Thyroid gland (tissue), 4 donors: ENCODE data around the gene NEK5. TPM values are rescaled to one million over a fixed set of nuclear protein-coding genes. Genes with fewer than 3 reads are reported as not detected.

ENCODE experiments used
- DNase-seq, 2 donors: peaks; one replicate each; pipeline ENCODE4 v3.0.0-alpha.2; 2019
- H3K27ac ChIP-seq, 3 donors: fragments of 200-600 bp; sonication (generic); 1 replicate in 2 of 3; 2 replicates in 1 of 3; pipeline ENCODE4 v1.5.1; 2016 to 2019; ENCODE audit warnings: mild to moderate bottlenecking in 1 of 3, moderate library complexity in 1 of 3
- H3K27me3 ChIP-seq: fragments of 200-600 bp; sonication (generic); one replicate; pipeline ENCODE4 v1.5.1; 2019
- H3K36me3 ChIP-seq, 2 donors: fragments of 200-600 bp; sonication (generic); one replicate each; pipeline ENCODE4 v1.5.1; 2016 to 2019
- H3K4me1 ChIP-seq, 2 donors: fragments of 200-600 bp; sonication (generic); one replicate each; pipeline ENCODE4 v1.5.1; 2017 to 2019
- H3K4me3 ChIP-seq, 3 donors: fragments of 200-600 bp; sonication (generic); replicated peaks in 1 of 3; 1 replicate in 2 of 3; 2 replicates in 1 of 3; pipeline ENCODE4 v1.5.1; 2016; ENCODE audit warnings: mild to moderate bottlenecking in 1 of 3
- H3K9me3 ChIP-seq: fragments of 200-600 bp; sonication (generic); one replicate; pipeline ENCODE4 v1.5.1; 2017
- CTCF ChIP-seq, 6 experiments: fragments of 200-600 bp in 3 of 6; fragments of 450-650 bp in 3 of 6; sonication (generic) in 3 of 6; IDR thresholded peaks; one replicate each; pipeline ENCODE4 v1.5.1; 2016 to 2019; ENCODE audit warnings: antibody characterized with exemption in 6 of 6, mild to moderate bottlenecking in 2 of 6, inconsistent platforms in 1 of 6, moderate library complexity in 1 of 6
- POLR2A ChIP-seq, 2 donors: fragments of 450-650 bp; IDR thresholded peaks; one replicate each; pipeline ENCODE4 v1.6.1; 2017; ENCODE audit warnings: antibody characterized with exemption in 2 of 2, mild to moderate bottlenecking in 2 of 2, moderate library complexity in 1 of 2
- WGBS, 2 donors: methylation state at CpG; one replicate each; pipeline ENCODE4 v1.1.5; 2017; 5-methylcytosine and 5-hydroxymethylcytosine counted together
- intact Hi-C: fragments of 100-400 bp; cut with DNase I; formaldehyde crosslinking; loops from one replicate; pipeline ENCODE4 v1.15.1; 2023
- total RNA-seq, 4 donors: library from RNA; depleted of rRNA; stranded (reverse); fragments of >200 nt; gene quantifications; one replicate each; pipeline ENCODE4 v1.2.3, GENCODE V29; 2016

The NEK5 gene
- total RNA-seq, 4 donors from 2014 or later: 0.13 to 0.73 (median 0.48) TPM

- DNase-seq: no peak
- Histone ChIP-seq H3K9me3 (no peaks in the 10 kb centered on the region), H3K4me3 (no peak overlapping the region), H3K4me1 (no peaks in the 10 kb centered on the region), H3K36me3 (peaks cover 0 to 20% of the 10 kb centered on the region in 2 donors), H3K27ac (no peak overlapping the region), H3K27me3 (no peaks in the 10 kb centered on the region)
- intact Hi-C loops: no loop called here
- TF ChIP-seq CTCF (IDR thresholded peaks at IDR 0.05) (no peak), POLR2A (IDR thresholded peaks at IDR 0.05) (no peak)
Observed at GRCh38 chr13:52136763-52137162, 7.9 kb upstream of the NEK5 start.

DNA sequence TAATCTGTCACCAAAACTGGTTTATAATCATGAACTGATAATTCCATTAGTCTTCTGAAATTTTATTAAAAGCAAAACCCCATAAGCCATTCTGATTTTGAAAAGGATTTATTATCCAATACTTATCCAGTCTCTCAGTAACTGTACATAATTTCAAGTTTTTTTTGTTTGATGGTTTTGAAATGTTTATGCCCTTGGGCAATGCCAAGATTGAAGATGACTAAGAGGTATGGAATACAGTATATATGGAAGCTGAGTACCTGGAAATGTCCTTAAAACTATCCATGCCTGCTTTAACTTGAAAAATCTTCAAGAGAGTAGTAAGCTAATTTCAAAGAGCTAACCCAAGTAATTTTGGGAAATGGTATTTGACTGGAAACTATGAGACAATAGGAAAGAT, 1.8 kb upstream of the NEK5 start:
- no peak for DNase-seq
- intact Hi-C loops: no loop called here
- Histone ChIP-seq H3K4me3 (no peak overlapping the region), H3K27ac (no peak overlapping the region), H3K36me3 (peaks cover 0 to 15% of the 10 kb centered on the region in 2 donors), H3K27me3 (no peaks in the 10 kb centered on the region), H3K9me3 (no peaks in the 10 kb centered on the region), H3K4me1 (peaks cover 0 to 9% of the 10 kb centered on the region in 2 donors)
- TF ChIP-seq POLR2A (IDR thresholded peaks at IDR 0.05): no peak
- no peak for TF ChIP-seq CTCF (IDR thresholded peaks at IDR 0.05)

- H3K4me1 ChIP-seq: peaks cover 0 to 9% of the 10 kb centered on the region in 2 donors
- DNase-seq: peak; percentile 57 to 59
- H3K9me3 ChIP-seq: no peaks in the 10 kb centered on the region
- TF ChIP-seq POLR2A (IDR thresholded peaks at IDR 0.05) (no peak), CTCF (IDR thresholded peaks at IDR 0.05) (peak; percentile 35 to 90 (median 80))
- H3K4me3 ChIP-seq: peak overlapping the region; percentile 5 to 61 (median 60)
- intact Hi-C loops: loop anchor here (5.0 to 10.0 kb wide), 3 partner anchors 126 to 293 kb away; no protein-coding TSS in a partner anchor
- 1 to 2% methylated on average over 29 to 33 of the region's 33 CpGs for WGBS, 2 donors
- H3K36me3 ChIP-seq: peaks cover 0 to 3% of the 10 kb centered on the region in 2 donors
- H3K27ac ChIP-seq: peak overlapping the region in 1 of 3 donors; percentile 24
- no peaks in the 10 kb centered on the region for H3K27me3 ChIP-seq
Observed at GRCh38 chr13:52127783-52128702, 830 bp downstream of the NEK5 start.

DNA sequence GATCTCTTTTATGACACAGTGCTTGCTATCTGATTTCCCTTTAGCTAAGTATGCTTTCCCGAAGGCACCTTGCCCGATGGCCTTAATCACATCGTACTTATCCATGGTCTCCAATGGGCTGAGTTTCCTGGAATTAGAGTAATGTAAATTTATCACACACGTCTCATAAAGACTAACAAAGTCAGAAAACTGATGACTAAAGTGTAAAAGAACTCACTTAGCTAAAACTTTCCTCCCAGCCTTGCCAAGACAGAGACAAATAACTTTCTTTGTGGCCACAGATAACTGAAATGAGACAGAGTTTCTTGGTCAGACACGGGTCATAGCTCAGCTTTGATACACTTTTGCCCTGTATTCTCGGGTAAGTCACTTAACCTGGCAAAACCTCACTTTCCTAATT, 1.5 kb downstream of the NEK5 start:
- Histone ChIP-seq H3K4me3 (no peak overlapping the region), H3K4me1 (peaks cover 0 to 9% of the 10 kb centered on the region in 2 donors), H3K36me3 (no peaks in the 10 kb centered on the region), H3K27ac (no peak overlapping the region), H3K9me3 (no peaks in the 10 kb centered on the region), H3K27me3 (no peaks in the 10 kb centered on the region)
- DNase-seq: no peak
- no peak for TF ChIP-seq CTCF (IDR thresholded peaks at IDR 0.05)
- no peak for TF ChIP-seq POLR2A (IDR thresholded peaks at IDR 0.05)
- intact Hi-C loops: loop anchor here (5.0 to 10.0 kb wide), 3 partner anchors 125 to 293 kb away; no protein-coding TSS in a partner anchor
- 49 to 62% methylated on average over 6 of the region's 6 CpGs for WGBS, 2 donors

DNA sequence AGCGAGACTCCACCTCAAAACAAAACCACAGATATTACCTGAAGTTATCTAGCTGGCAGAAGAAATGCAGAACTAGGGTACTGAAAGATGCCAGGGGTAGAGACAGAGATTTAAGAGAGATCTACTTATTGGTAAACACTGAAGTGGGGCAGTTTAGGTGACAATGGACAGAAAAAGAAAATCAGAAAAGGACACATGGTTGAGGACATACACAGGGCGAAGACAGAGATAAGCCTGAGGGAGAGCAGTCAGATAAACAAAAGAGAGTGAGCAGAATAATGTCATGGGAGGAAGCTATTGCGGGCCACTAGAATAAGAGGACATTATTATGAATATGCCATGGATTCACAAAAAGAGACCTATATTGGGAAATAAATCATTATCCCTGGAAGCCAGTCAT, 3.3 kb downstream of the NEK5 start:
- H3K4me1 ChIP-seq: peaks cover 0 to 9% of the 10 kb centered on the region in 2 donors
- no peaks in the 10 kb centered on the region for H3K27me3 ChIP-seq
- no peak overlapping the region for H3K4me3 ChIP-seq
- H3K27ac ChIP-seq: no peak overlapping the region
- intact Hi-C loops: loop anchor here (5.0 to 10.0 kb wide), 3 partner anchors 123 to 291 kb away; no protein-coding TSS in a partner anchor
- H3K36me3 ChIP-seq: no peaks in the 10 kb centered on the region
- no peak for DNase-seq
- TF ChIP-seq POLR2A (IDR thresholded peaks at IDR 0.05): no peak
- no peak for TF ChIP-seq CTCF (IDR thresholded peaks at IDR 0.05)
- no peaks in the 10 kb centered on the region for H3K9me3 ChIP-seq
- 95% methylated on average over 3 of the region's 3 CpGs for WGBS, 2 donors
